Measurements from ENCODE around the gene BLACAT1.
A peak's percentile ranks its signal among the peaks of the same experiment; 100 is the strongest.

The BLACAT1 gene

DNA sequence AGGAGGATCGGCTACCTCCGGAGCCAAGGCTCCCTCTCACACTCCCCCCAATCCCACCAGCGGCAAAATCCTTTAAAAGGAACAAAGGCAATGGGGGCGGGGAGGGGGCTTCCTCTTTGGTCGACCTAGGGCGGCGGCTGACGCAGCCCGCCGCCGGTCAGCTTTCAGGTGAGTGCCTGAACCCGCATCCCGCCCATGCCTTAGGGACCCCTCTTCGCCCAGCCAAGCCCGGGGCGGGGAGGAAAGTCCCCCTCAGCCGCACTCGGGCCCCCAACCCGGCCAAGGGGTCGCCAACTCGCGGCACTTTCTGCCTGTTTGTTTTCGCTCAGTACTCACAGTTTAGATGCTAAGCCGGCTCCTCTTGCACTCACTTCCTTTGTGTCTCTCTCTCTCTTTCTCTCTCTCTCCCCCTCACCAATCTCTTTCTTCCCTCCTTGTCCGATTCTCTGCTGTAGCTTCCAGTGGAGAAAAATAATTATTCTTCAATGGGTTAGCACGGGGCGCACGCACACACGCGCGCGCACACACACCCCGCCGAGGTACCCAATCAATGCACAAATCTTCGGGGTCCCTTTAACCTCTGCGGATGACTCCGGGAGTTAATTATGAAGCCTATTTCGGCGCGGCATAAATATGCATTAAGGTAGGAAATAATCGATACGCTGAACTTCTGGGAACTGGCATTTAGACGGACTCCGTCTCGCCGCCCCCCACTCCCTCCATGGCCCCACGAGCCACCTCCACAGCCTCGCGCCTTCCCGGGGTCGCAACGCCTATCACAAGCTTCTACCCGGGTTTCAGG lies at the start of gene BLACAT1:
Gene BLACAT1, minus strand, starts transcription at position 465 of the 802 bp plus-strand sequence.
- DNase-seq (ENCODE audit: low spot score), result no peak

DNA sequence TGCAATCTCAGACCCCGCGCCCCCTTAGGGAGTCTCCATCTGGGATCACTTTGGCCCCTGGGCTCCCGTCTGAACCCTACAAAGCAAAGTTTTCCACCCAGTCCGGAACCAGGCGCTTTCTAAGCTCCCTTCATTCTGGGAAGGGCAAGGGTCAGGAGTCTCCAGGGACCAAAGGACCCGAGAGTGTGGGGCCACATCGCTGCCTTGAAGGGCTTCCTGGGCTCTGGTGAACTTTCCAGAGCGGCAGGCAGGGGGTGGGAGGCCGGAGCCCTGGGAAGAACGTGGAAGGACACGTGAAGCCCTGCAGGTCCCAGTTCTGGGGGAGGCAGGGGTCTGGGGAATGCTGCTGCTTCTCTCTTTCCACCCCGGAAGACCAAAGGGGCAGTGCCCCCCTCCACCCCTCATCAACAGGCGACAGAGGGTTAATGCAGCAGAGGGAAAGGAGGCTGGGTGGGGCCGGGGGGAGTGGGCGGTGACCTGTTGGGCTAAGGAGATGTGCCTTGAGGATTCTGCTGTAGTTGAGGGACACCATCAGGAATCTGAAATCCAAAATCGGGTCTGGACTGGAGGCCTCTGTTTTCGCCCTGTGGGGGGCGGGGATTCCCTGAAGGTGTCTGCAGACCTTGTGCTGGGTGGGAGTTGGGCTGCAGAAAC lies 49.4 kb upstream of the BLACAT1 start:
- peak; percentile 50 for DNase-seq (ENCODE audit: low spot score)

DNA sequence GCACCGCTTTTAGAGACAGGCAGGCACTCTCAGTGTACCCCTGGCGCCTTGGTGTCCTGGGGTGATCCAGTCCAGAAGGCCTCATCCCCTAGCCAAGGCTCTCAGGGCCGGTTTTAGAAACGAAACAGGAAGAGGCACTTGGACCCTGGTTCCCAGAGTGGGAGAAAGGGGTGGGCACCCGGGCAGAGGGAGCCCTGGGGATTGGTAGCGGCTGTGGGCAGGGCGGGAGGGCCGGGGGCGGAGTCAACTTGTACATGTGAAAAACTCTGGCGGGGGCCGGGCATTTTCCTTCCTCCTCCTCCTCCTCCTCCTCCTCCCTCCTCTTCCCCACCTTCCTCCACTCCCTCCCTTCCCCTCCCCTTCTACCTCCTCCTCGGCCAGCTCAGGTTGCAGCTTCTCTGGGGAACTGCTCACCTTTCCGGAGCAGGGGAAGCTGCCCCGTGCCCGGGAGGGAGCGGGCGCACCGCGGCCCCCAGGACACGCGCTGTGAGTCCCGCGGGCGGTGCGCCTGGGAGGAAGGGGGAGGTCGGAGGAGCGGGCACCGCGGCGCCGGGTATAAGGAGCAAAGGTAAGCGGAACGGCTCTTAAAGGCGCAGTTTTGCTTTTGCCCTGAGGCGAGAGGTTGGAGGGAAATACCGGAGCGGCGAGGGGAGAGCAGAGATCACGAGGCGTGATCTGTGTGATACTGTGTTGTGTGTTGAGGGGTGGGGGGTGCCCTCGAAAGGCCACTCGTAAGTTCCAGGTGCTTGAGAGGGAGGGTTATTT lies 48.6 kb upstream of the BLACAT1 start, which contains the start of gene CDK18:
Gene CDK18, plus strand, starts transcription at position 359 of the 765 bp plus-strand sequence. CDS start 18,499 bp downstream, outside the sequence.
- peak; percentile 85 for DNase-seq (ENCODE audit: low spot score)

DNA sequence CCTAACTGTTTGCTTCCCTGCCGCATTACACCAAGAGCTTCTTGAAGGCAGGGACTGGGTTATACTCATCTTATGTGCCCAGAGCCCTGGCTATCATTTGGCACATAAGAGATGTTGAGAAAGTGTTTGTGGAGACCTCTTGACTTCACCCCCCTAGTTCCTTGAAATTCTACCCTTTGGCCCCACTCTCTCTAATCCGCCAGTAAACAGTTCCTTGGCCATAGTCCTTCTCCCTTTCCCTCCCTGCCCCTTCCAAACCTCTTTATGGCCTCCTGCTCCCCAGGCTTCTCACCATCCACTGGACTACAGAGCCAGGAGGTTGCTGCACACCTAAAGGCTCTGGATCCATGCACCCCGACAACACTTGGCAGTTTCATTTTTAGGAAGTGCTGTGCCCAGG lies 47.1 kb upstream of the BLACAT1 start:
- no peak for DNase-seq (ENCODE audit: low spot score)

DNA sequence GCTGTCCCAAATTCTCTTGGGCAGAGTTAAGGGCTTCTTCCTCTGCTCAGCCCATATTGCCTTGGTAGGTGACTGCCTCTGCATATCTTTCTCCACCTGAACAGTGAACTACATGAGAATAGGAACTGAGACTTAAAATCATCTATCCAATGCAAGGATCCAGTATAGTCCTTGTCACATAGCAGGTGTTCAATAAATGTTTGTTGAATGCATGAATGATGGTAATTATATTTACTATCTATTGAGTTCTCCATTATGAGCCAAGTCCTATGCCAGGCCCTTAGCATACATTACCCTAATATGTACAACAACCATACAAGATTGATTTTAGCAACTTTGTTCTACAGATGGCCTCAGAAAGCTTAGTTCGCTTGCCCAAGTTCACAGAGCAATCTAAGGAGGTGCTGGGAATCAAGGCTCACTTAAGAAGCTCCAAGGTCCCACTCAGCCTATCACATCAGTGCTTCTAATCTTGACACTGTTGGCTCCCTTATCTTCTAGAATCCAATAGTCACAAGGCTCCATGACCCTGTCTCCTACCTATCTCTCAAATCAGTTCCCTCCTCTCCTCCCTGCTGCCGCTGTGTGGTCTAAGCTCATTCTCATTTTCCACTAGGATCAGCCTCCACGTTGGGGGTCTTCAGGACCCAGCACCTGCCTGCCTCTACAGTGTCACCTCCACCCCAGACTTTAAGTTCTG lies 46.4 kb upstream of the BLACAT1 start:
- no peak for DNase-seq (ENCODE audit: low spot score)

DNA sequence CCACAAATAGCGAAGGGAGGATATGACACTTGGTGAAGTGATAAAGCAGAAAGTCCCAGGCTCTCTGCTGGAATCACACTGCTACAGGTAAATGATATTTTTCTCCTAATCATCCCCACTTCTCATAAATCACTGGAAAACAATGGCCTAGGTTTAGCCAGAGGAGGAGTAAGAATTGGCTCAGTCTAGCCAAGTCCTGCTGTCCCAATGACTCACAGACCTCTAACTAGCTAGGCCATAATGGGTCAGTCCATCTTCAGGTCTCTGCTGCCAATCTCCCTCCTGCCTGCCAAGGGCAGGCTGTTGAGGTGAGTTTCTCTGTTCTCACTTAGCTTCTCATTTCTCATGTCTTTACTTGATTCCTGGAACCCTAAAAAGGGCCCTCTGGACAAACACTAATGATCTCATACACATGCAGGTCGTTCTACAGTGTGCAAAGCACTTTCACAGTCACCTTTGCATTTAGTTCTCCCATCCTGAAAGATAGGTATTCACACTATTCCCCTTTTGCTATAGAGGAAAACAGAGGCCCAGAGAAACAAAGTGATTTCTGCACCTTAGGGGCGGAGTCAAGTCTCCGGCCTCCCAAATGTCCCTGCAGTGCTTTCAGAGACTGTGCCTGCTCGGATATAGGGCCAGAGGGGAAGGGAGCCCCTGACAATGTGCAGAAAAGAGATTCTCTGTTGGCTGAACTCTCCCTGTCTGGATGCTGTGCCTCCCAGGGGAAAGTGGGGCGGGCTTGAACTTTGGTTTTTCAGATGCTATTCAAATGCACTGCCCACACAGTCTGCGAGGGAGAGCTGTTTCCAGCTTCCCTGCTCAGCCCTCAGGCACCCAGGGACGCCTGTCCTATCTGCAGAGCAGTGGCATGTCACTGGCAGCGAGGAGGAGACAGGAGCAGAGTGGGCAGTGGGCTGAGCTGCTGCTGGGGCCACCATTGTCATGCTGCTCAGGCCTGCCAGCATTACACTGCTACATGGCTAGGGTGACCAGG lies 44.7 kb upstream of the BLACAT1 start:
- no peak for DNase-seq (ENCODE audit: low spot score)

DNA sequence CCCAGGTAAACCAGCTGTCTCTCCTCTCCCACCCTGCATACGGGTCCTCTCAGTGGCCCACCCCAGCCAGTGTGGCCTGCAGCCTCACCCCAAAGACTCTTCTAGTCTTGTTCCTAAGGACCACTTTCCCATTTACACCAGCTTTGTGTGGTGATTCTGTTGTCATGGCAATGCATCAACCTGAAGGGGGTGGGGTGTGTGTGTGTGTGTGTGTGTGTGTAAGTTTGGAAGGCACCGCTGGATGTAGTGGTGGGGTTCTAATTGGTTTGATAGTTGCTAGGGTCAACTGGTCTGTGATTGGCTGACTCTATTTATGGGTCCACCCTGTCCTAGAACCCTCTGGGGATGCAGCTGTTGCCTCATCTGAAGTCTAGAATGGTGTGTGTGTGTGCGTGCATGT lies 43.9 kb upstream of the BLACAT1 start:
- no peak for DNase-seq (ENCODE audit: low spot score)

DNA sequence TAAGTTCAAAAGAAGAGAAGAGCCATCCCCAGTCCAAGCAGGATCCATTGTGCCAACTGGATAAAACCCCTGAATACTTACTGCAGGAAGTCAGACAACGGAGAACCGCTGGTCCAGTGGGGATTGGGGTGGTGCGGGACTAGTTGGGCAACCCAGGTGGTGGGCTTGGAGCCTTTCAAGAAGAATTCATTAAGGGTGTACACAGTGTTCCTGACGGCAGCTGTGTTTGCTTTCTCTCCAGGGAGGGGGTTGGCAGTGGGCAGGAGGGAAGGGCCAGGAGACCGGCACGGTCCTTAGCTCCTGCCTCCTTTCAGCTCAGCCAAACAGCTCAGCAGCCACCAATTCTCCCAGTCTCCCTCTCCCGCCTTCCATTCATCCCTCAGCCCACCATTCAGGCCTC lies 41.5 kb upstream of the BLACAT1 start:
- no peak for DNase-seq (ENCODE audit: low spot score)

DNA sequence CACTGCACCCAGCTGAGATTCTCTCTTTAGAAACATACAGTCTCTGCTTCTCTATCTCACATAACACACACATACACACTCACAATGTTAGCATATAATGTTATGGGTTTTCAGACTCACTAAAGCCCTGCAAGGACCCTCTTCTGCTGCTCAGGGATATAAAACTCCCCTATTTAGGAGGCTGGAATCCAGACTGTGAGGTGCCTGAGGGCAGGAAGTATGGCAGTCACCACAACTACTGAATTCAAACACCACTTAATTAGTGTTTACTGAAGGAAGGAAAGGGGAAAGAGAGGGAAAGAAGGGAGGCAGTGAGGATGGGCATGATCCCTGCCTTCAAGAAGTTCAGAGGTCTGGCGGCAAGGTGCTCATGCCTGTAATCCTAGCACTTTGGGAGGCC lies 40.8 kb upstream of the BLACAT1 start:
- DNase-seq (ENCODE audit: low spot score), result no peak

DNA sequence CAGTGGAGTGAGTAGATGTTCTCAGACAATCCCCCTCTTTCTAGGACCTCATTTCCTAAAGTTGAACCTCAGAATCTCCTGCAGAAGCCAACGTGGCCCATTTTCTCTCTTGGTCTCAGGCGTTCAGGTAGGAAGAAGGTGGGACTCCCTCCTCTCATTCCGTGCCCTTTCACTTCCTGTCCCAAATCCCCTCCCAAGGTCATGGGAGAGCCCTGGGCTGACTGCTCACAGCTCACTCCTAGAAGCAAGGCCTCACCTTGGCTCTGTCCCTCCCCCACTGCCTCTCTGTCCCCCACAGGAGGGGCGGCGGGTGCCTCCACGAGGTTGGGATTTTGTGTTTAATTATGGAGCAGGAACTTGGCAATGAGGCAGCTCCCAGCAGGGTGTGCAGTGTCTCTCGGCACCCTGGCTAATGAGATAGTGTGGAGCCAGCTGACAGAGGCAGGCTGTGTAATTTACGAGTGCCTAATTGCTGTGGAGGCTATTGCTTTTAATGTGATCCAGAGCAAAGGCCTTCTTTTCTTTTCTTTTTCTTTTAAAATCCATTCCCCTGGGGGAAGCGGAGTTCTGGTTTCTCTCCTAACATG lies 39.5 kb upstream of the BLACAT1 start:
- DNase-seq (ENCODE audit: low spot score), result no peak

DNA sequence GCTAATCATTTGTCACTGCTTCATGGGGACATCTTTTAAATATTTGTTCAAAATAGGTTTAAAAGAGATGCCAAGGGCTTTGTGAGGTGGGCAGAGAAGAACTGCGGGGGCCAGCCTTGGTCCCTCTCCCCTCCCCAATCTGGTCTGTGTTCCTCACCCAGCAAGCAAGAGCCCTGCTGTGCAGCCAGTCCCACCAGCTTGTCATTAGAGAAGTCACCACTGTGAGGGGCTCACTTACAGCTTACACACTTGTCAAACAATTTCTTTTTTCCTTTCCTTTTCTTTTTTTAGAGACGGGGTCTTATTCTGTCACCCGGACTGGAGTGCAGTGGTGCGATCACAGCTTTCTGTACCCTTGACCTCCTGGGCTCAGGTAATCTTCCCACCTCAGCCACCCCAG lies 38.3 kb upstream of the BLACAT1 start:
- DNase-seq (ENCODE audit: low spot score), result no peak

DNA sequence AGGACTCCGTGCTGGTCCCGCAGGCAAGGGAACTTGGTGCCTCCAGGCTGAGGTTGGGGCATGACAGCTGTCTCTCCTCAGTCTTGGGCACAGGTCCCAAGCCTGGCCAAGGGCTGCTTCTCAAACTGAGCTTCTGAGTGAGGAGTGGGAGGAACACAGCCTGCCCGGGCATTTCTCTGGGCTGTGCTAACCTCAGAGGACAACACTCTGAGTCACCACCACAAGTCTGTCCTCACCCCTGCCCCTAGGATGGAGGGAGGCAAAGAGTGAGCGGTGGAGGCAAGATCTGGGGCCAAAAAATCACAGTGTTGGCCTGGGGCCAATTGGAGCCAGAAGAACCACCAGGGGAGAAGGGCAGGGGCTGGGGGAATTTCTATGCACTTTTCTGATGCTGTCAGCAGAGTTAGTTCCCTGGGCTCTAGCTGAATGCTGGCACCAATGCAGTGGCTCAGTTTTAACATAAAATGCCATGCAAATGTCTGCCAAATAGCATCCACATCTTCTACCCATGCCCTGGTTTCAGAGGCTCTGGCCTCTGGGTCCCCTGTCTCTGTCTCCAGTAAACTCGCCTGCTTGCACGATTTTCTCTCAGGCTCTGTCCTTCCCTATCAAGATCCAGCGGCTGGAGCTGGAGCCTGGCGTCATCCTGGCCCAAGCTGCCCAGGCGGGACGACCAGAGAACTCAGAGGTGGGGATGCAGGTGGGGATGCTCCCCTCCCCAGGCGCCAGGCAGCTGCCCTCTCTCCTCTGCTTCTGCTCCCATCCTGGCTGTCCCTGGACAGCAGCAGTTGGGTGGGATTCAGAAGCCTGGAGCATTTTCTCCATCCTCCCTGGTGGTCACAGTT lies 37.6 kb upstream of the BLACAT1 start:
- no peak for DNase-seq (ENCODE audit: low spot score)

DNA sequence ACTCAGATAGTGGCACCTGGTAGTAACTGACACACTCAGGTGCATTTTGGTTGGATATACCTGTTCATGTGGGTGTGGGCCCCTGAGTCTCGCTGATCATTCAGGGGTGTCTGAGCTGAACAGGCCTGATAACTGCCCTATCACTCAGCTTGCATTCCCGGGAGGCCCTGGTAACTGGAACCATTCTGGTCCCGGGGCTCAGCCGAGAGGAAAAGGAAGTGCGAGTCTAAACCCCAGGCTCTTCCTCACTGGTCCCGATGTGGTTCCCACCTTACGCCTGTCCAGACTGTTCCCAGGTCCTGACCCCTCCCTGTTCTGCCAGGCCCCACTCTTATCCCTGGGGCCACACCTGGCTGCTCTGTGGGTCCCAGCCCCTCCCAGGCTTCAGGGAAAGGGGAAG lies 36.9 kb upstream of the BLACAT1 start:
- no peak for DNase-seq (ENCODE audit: low spot score)

DNA sequence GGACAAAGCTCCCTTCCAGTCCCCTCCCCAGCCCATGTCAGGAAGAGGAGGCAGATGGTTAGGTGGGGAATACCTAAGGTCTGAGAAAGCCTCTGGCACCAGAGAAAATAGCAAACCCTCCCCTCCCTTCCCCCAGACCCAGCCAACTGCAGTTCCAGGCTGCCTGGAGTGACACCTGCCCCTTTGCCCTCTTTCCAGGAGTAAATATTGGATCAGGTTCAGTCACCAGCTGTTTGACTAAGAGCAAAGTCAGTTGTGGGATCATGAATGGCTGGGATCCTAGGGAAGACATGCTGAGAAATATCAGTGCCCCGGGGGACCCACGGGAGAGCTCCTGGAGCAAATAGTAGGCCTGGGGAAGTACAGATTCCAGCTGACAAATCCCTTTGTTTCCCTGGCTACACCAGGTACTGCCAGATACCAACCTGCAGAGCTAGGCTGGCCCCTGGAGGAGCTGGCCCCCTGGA lies 36.4 kb upstream of the BLACAT1 start:
- peak; percentile 64 for DNase-seq (ENCODE audit: low spot score)

DNA sequence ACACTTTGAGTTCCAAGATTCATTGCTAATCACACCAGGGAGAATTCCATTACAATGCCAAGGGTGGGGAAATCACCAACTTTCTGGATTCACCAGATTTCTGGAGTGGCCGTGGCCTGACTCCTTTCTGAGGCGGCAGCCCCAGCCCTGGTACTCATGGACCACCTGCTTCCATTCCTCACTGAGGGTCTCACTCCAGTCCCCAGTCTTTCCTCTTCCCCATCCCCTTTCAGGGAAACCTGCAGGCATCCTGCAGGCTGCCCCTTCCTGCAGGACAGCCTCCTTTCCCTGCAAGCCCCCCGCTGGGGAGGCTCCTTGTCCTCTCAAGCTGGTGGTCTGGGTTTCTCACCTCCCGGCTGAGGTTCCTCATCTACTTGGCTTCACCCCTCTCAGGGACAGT lies 35.9 kb upstream of the BLACAT1 start:
- DNase-seq (ENCODE audit: low spot score), result no peak

DNA sequence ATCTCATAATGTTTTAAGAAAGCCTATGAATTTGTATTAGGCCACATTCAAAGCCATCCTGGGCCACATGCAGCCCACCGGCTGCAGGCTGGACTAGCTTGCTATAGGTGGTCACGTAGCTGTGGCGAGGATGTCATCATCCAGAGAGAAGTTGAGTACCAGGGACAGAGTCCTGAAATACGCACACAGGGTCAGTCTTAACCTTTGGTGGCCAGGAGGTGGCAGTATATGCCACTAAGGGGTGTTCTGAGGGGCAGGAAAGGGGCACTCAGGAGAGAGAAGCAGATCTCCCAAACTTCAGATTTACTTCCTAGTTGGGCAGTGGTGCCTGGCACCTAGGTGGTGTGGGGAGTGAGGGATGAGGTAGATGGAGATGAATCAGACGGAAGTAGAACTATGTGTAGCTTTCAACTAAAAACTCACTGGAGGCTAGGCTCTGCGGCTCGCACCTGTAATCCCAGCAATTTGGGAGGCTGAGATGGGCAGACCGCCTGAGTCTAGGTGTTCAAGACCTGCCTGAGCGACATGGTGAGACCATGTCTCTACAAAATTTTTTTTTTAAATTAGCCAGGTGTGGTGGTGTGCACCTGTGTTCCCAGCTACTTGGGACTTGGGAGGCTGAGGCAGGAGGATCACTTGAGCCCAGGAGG lies 32.4 kb upstream of the BLACAT1 start:
- DNase-seq (ENCODE audit: low spot score), result peak; percentile 76

DNA sequence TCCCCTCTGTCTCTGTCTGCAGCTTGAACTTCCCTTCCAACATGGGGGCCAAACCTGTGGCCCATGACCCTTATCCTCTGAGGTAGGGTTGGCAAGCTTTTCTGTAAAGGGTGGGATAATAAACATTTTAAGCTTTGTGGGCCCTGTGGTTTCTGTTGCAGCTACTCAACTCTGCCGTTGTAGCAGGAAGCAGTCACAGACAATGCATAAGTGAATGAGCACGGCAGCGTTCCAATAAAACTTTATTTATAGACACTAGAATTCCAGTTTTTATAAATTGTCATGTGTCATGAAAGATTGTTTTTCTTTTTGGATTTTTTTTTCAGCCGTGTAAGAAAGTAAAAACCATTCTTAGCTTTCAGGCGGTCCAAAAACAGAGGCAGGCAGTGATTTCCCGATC lies 30.4 kb upstream of the BLACAT1 start:
- DNase-seq (ENCODE audit: low spot score), result no peak

DNA sequence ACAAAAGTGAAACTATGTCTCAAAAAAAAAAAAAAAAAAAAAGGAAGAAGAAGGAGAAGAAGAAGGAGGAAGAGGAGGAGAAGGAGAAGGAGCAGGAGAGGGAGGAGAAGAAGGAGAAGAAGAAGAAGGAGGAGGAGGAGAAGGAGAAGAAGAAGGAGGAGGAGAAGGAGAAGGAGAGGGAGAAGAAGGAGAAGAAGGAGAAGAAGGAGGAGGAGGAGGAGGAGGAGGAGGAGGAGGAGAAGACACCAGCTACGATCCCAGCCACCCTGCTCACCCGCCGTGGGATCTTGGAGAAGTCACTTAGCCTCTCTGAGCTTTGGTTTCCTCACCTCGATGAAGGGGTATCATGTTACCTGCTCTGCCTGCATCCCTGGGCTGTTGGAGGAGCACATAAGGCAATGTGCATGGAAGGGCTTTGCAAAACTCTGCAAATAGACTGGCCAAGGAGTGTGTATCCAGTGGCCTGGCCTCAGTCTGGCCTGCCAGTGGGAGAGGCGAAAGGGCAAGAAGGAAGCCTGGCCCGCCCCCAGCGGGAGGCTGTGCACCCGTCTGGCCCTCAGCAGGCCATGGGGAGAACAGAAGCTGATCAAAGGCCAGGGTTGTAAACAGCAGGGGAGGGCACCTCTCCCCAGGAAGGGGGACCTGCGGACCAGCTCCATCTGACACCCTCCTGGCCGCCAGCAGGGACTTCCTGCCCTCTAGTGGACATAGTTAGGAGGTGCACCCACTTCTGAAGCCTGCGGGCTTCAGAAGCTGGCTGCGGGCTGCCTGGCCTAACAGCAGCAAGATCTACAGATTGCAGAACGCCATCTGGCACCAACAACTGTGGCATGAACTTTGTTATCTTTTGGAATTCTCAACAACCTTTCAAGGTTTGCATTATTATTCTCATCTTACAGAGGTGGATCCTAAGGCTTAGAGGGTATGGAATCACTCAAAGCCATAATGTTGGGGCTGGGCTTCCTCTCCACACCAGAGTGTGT lies 29.4 kb upstream of the BLACAT1 start:
- DNase-seq (ENCODE audit: low spot score), result peak; percentile 85

Measured in HuH-7 (cell line).